ENCODE results near the gene EYA4.
"Not testable (repeated sequence)": the region's sequence is repeated elsewhere in the genome, so short reads cannot be mapped to it uniquely, and the experiment has no call there.

The EYA4 gene

GRCh38 chr6:133540361-133540760 lies 299.2 kb downstream of the EYA4 start:
- no peak for DNase-seq

- no peak for DNase-seq
Measured at GRCh38 chr6:133541040-133541439, 299.9 kb downstream of the EYA4 start.

- no peak for DNase-seq
Measured at GRCh38 chr6:133542056-133542821, 301.1 kb downstream of the EYA4 start.

GRCh38 chr6:133544419-133544818 lies 303.3 kb downstream of the EYA4 start:
- no peak for DNase-seq

DNA sequence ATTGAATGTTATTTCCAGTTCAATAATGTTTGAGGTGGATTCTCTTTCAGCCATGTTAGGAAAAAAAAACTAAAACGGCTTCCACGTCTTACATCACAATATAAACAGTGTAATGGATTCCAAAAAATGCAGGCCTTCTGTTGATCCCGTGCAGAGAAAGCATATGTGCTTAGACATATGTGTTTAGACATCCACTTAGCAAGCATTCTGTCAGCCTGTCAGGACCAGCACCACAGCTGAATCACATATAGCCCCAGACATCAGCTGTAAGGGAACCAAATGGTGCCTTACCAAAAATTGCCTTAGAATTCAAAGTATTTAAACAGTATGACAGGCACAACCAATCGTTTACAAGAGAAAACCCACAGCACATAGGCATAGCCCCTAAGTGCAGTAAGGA lies 304.9 kb downstream of the EYA4 start:
- DNase-seq = no peak

- no peak for DNase-seq
Measured at GRCh38 chr6:133547136-133547535, 306.0 kb downstream of the EYA4 start.

DNA sequence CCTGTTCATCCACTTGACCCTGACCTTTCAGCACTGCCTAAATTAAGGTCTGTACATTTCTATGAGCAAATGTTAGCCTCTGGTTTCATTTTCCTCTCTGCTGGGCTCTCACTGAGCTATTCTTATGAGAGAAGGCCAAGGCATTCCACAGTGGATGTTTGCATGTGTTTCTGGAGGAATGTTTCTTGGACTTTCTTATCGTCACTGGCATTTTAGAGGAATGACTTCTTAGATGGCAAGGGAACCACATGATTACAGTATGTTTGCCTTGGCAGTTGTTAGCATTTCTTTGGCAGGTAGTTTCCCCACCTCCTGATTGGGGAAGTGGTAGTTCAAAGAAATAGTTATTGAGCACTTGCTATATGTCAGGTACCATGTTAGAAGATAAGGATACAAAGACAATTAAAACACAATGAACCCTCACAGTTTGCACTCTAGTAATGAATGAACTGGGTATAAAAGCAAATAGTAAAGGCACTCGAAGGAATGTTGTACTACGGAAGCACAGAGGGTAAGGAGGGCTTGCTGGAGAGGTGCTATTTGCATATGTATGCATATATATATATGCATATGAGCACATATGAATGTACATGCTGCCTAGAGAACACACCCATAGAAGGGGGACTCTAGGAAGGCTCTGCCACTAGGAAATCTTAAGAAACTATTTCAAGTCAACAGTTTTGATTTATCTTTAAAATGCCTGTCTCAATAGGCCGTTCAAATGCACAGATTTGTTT lies 307.4 kb downstream of the EYA4 start:
- DNase-seq = no peak

DNA sequence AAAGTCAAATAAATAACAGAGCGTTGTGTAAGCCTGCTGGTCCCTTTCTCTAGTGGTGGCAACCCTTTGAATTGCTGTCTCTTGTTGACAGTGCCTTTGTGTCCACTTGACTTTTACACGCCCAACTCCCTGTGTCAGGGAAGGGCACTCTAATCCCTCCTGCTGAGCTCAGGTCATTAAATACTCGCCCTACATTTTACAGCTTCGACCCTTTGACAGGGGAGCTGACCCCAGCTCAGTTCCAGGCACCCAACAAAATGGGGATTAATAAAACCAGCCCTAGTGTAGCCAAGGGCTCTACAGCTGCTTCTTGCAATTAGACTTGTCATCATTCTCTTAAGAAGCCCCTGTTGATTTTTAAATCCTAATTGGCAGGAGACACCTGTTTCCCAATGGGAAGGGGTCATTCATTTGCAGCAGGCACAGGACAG lies 308.2 kb downstream of the EYA4 start:
- no peak for DNase-seq

- DNase-seq = no peak
Measured at GRCh38 chr6:133550026-133550425, 308.9 kb downstream of the EYA4 start.

DNA sequence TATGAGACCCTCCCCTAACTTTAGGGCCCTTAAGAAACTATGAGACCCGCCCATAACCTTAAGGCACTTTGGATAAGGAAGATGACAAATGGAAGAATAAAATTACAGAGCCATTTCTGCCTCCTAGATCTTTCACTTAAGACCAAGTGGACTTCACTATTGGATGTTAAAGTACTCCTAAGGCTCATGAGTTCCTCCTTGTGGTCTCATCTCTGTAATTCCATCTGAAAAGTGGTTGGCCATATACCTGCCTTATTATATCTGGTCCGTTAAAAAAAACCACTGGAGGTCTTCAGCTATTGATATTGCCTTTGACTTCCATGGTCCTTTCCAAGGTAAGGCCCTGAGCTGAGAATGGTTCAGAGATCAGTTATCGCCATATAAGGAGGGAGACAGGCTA lies 310.3 kb downstream of the EYA4 start:
- no peak for DNase-seq

- no peak for DNase-seq
Measured at GRCh38 chr6:133551847-133552341, 310.7 kb downstream of the EYA4 start.

- DNase-seq = peak; percentile 19
Measured at GRCh38 chr6:133553652-133554051, 312.5 kb downstream of the EYA4 start.

GRCh38 chr6:133554121-133554520 lies 313.0 kb downstream of the EYA4 start:
- not testable (repeated sequence) for DNase-seq

DNA sequence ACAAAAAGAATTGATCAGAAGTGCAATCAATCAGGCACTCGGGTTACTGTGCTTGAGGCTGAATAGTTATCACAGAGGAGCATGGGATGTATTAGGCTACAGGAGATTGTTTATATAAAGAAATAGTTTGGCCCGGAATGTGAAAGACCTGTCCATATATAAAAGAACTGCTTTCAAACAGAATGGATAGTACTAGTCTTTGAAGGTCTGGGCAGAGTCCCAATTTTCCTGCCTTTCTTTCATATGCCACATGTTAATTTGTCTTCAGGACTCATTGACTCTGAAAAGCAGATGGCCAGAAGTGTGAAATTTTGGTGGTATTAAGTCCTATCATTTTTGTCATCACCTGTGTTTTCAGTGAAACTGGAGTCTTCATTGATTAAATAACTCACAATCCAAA lies 314.5 kb downstream of the EYA4 start:
- no peak for DNase-seq

GRCh38 chr6:133559926-133560325 lies 318.8 kb downstream of the EYA4 start:
- no peak for DNase-seq

GRCh38 chr6:133567636-133568035 lies 326.5 kb downstream of the EYA4 start:
- no peak for DNase-seq

DNA sequence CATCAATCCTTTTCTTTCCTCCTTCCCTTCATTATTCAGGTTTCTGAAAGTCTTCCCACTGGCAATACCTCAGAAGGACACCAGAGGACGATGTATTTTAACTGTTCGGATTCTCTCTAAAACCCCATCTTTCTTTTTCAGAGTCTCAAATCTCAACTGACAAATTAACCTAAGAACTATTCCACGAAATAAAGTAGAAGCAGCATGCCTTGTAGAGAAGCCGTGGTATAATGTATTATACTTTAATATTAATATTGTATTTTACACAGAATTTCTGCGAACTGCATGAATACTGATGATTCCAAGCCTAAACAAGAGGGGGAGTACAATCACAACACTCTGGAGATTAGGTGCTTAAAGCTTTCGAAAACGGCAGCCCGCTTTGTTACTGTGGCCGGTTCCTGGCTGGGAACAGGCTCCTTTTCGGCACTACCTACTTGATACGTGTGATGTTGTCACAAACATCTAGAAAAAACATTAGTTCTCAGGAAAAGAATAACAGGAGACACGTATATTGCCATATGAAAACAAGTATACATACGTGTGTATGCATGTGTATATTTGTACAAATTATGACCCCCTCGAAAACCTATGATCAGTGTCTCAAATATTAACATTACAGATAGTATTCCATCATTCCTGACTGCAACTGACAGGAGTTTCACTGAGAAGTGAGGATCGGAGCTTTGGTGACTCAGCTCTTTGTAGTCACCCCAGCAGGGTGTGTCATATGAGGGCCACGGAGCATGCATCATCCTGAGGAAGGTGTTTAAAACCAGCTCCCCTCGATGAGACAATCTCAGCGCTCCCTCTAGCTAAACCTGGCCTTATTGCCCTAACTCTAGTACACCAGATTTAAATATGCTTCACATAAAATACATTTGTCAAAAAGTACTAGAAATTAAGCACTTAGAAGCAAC lies 328.1 kb downstream of the EYA4 start:
- peak; percentile 10 for DNase-seq

DNA sequence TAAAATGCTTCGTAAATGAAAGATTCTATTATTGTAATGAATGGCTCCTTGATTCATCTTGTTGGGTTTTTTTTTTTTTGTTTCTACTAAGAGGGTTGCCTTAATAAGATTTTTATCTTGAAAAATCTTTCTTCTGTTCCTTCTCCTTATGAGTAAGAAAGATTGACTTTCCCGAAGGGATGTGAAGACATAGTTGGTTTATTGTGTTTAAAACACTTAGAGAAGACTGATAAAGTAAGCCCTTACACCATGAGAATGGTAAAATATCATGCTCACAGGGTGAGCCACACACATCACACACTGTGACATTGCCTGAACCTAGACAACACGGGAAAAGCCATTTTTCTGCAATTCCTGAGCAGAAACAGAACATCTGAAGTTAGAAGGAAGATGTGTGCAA lies 330.5 kb downstream of the EYA4 start:
- no peak for DNase-seq

- no peak for DNase-seq
Measured at GRCh38 chr6:133577851-133578250, 336.7 kb downstream of the EYA4 start.

Measured in stimulated activated CD4-positive, alpha-beta T cell treated with anti-CD3 and anti-CD28 coated beads, Interleukin-4, amount 100 ng/mL, for 24 hours (primary cell).